BLaER1 treated with 17β-estradiol and CSF1 and Interleukin-3, amounts not matched to agents 10 nM and 100 nM (cell line): Measurements from ENCODE around the gene WTAP.

Source experiments
- H3K27ac ChIP-seq, 11 experiments: shearing (Covaris generic); formaldehyde crosslinking; 2 replicates each; pipeline ENCODE4 v1.8.1; 2022
- H3K27me3 ChIP-seq, 11 experiments: shearing (Covaris generic); formaldehyde crosslinking; 2 replicates each; pipeline ENCODE4 v1.8.1; 2022
- H3K36me3 ChIP-seq, 11 experiments: shearing (Covaris generic); formaldehyde crosslinking; 2 replicates each; pipeline ENCODE4 v1.8.1; 2022
- H3K4me1 ChIP-seq, 10 experiments: shearing (Covaris generic); formaldehyde crosslinking; 2 replicates each; pipeline ENCODE4 v1.8.1; 2022
- H3K4me2 ChIP-seq, 11 experiments: shearing (Covaris generic); formaldehyde crosslinking; 2 replicates each; pipeline ENCODE4 v1.8.1; 2022
- H3K4me3 ChIP-seq, 10 experiments: shearing (Covaris generic); formaldehyde crosslinking; 2 replicates each; pipeline ENCODE4 v1.8.1; 2022
- H3K9ac ChIP-seq, 11 experiments: shearing (Covaris generic); formaldehyde crosslinking; 2 replicates each; pipeline ENCODE4 v1.8.1; 2022
- H3K9me3 ChIP-seq, 11 experiments: shearing (Covaris generic); formaldehyde crosslinking; replicated peaks in 1 of 11; 2 replicates each; pipeline ENCODE4 v1.8.1; 2022
- H4K20me1 ChIP-seq, 11 experiments: shearing (Covaris generic); formaldehyde crosslinking; 2 replicates each; pipeline ENCODE4 v1.8.1; 2022
- Cebpa-rat ChIP-seq, 11 experiments: shearing (Covaris generic); IDR thresholded peaks; 2 replicates each; pipeline ENCODE4 v1.8.1; 2022

Gene WTAP

GRCh38 chr6:159691133-159691962 lies 36.0 kb upstream of the WTAP start:
- no peaks in the 10 kb centered on the region for H3K27me3 ChIP-seq
- peak overlapping the region; percentile 88 to 98 (median 93) for H3K27ac ChIP-seq
- H3K4me1 ChIP-seq: peaks cover 38 to 60% (median 55%) of the 10 kb centered on the region in 10 experiments
- peaks cover 39 to 63% (median 48%) of the 10 kb centered on the region in 11 experiments for H3K36me3 ChIP-seq
- peak in 5 of 11 experiments; percentile 47 to 70 (median 54); a peak in 8 of 22 replicates for TF ChIP-seq Cebpa-rat (IDR thresholded peaks at IDR 0.05)
- peak overlapping the region; percentile 90 to 98 (median 96) for H3K9ac ChIP-seq
- peak overlapping the region; percentile 53 to 98 (median 91) for H3K4me2 ChIP-seq
- H4K20me1 ChIP-seq: peaks cover 14 to 62% (median 53%) of the 10 kb centered on the region in 11 experiments; a peak in 21 of 22 replicates
- H3K9me3 ChIP-seq: no peaks in the 10 kb centered on the region
- peak overlapping the region; percentile 87 to 98 (median 94) for H3K4me3 ChIP-seq

- no peaks in the 10 kb centered on the region for H3K27me3 ChIP-seq
- peak overlapping the region; percentile 88 to 98 (median 93) for H3K27ac ChIP-seq
- no peaks in the 10 kb centered on the region for H3K9me3 ChIP-seq
- TF ChIP-seq Cebpa-rat (IDR thresholded peaks at IDR 0.05): no peak
- H3K4me3 ChIP-seq: peak overlapping the region; percentile 87 to 98 (median 94)
- peaks cover 34 to 57% (median 42%) of the 10 kb centered on the region in 11 experiments for H3K36me3 ChIP-seq
- peaks cover 14 to 57% (median 47%) of the 10 kb centered on the region in 11 experiments; a peak in 21 of 22 replicates for H4K20me1 ChIP-seq
- peak overlapping the region; percentile 53 to 98 (median 91) for H3K4me2 ChIP-seq
- H3K4me1 ChIP-seq: peaks cover 43 to 60% (median 57%) of the 10 kb centered on the region in 10 experiments
- peak overlapping the region; percentile 90 to 98 (median 96) for H3K9ac ChIP-seq
Observed at GRCh38 chr6:159691963-159692287, 35.4 kb upstream of the WTAP start.

- no peak for TF ChIP-seq Cebpa-rat (IDR thresholded peaks at IDR 0.05)
- H4K20me1 ChIP-seq: peaks cover 14 to 51% (median 41%) of the 10 kb centered on the region in 11 experiments; a peak in 21 of 22 replicates
- no peaks in the 10 kb centered on the region for H3K27me3 ChIP-seq
- H3K4me2 ChIP-seq: peak overlapping the region; percentile 53 to 98 (median 91)
- peak overlapping the region; percentile 90 to 98 (median 96) for H3K9ac ChIP-seq
- peak overlapping the region; percentile 88 to 98 (median 93) for H3K27ac ChIP-seq
- no peaks in the 10 kb centered on the region for H3K9me3 ChIP-seq
- peak overlapping the region; percentile 87 to 98 (median 94) for H3K4me3 ChIP-seq
- peaks cover 46 to 65% (median 60%) of the 10 kb centered on the region in 10 experiments for H3K4me1 ChIP-seq
- peaks cover 28 to 51% (median 36%) of the 10 kb centered on the region in 11 experiments for H3K36me3 ChIP-seq
Observed at GRCh38 chr6:159692303-159693127, 34.8 kb upstream of the WTAP start.

- Histone ChIP-seq H3K9me3 (no peaks in the 10 kb centered on the region), H4K20me1 (peaks cover 14 to 43% (median 33%) of the 10 kb centered on the region in 11 experiments; a peak in 21 of 22 replicates), H3K4me2 (peak within 1 kb of the TSS; percentile 85 to 98 (median 93)), H3K4me1 (peaks cover 54 to 73% (median 61%) of the 10 kb centered on the region in 10 experiments), H3K27me3 (no peaks in the 10 kb centered on the region), H3K27ac (peak within 1 kb of the TSS; percentile 88 to 98 (median 93)), H3K9ac (peak within 1 kb of the TSS; percentile 90 to 98 (median 96)), H3K4me3 (peak within 1 kb of the TSS; percentile 87 to 98 (median 94)), H3K36me3 (peaks cover 20 to 43% (median 28%) of the 10 kb centered on the region in 11 experiments)
- no peak for TF ChIP-seq Cebpa-rat (IDR thresholded peaks at IDR 0.05)
Observed at GRCh38 chr6:159693128-159693893, 34.0 kb upstream of the WTAP start, which contains the start of gene SOD2. TSS of gene SOD2 (minus strand) at chr6:159693241. CDS start at chr6:159693167, 74 bp downstream.

- peak overlapping the region; percentile 88 to 98 (median 93) for H3K27ac ChIP-seq
- TF ChIP-seq Cebpa-rat (IDR thresholded peaks at IDR 0.05): no peak
- H3K4me3 ChIP-seq: peak overlapping the region; percentile 76 to 98 (median 94)
- H3K4me1 ChIP-seq: peaks cover 58 to 74% (median 61%) of the 10 kb centered on the region in 10 experiments
- H3K27me3 ChIP-seq: no peaks in the 10 kb centered on the region
- H3K9me3 ChIP-seq: no peaks in the 10 kb centered on the region
- H4K20me1 ChIP-seq: peaks cover 11 to 36% (median 26%) of the 10 kb centered on the region in 11 experiments; a peak in 21 of 22 replicates
- H3K36me3 ChIP-seq: peaks cover 13 to 36% (median 21%) of the 10 kb centered on the region in 11 experiments
- peak overlapping the region; percentile 85 to 94 (median 92) for H3K4me2 ChIP-seq
- H3K9ac ChIP-seq: peak overlapping the region; percentile 90 to 98 (median 96)
Observed at GRCh38 chr6:159693894-159694545, 33.3 kb upstream of the WTAP start.

- Histone ChIP-seq H4K20me1 (peaks cover 9 to 19% (median 16%) of the 10 kb centered on the region in 11 experiments; a peak in 18 of 22 replicates), H3K36me3 (peaks cover 0 to 20% (median 10%) of the 10 kb centered on the region in 11 experiments; a peak in 13 of 22 replicates), H3K27me3 (no peaks in the 10 kb centered on the region), H3K4me1 (peaks cover 65 to 82% (median 71%) of the 10 kb centered on the region in 10 experiments), H3K4me3 (no peak overlapping the region), H3K9me3 (no peaks in the 10 kb centered on the region), H3K27ac (peak overlapping the region in 7 of 11 experiments; percentile 90 to 98 (median 94); a peak in 11 of 22 replicates), H3K4me2 (peak overlapping the region in 10 of 11 experiments; percentile 85 to 94 (median 92); a peak in 17 of 22 replicates), H3K9ac (no peak overlapping the region)
- no peak for TF ChIP-seq Cebpa-rat (IDR thresholded peaks at IDR 0.05)
Observed at GRCh38 chr6:159695984-159696383, 31.3 kb upstream of the WTAP start.

- H3K4me1 ChIP-seq: peaks cover 57 to 92% (median 73%) of the 10 kb centered on the region in 10 experiments
- H3K27ac ChIP-seq: peak overlapping the region; percentile 70 to 94 (median 85)
- peaks cover 0 to 9% (median 0%) of the 10 kb centered on the region in 11 experiments; a peak in 5 of 22 replicates for H3K36me3 ChIP-seq
- no peaks in the 10 kb centered on the region for H3K27me3 ChIP-seq
- peak overlapping the region in 4 of 10 experiments; percentile 1 to 20 (median 13); a peak in 4 of 20 replicates for H3K4me3 ChIP-seq
- no peaks in the 10 kb centered on the region for H4K20me1 ChIP-seq
- no peak for TF ChIP-seq Cebpa-rat (IDR thresholded peaks at IDR 0.05)
- H3K9ac ChIP-seq: peak overlapping the region; percentile 57 to 81 (median 71); a peak in 21 of 22 replicates
- H3K9me3 ChIP-seq: peaks cover 0 to 18% (median 11%) of the 10 kb centered on the region in 11 experiments; a peak in 15 of 22 replicates
- peak overlapping the region; percentile 68 to 87 (median 81) for H3K4me2 ChIP-seq
Observed at GRCh38 chr6:159700970-159701369, 26.3 kb upstream of the WTAP start.
